Endodermal cell (in vitro differentiated cells): ENCODE measurements around the gene GRID1. TPM values are rescaled to one million over a fixed set of nuclear protein-coding genes. Genes with fewer than 3 reads are reported as not detected.

Experiments used
- DNase-seq: peaks from one replicate; pipeline ENCODE4 v3.0.0-alpha.2; 2017
- H3K27ac ChIP-seq: 2 replicates; pipeline ENCODE4 v1.5.1; 2013; ENCODE audit warnings: mild to moderate bottlenecking, low read depth, low read length, moderate library complexity
- H3K27me3 ChIP-seq: 2 replicates; pipeline ENCODE4 v1.6.1; 2013; ENCODE audit warnings: mild to moderate bottlenecking, low read length, moderate library complexity; ENCODE audit not compliant: insufficient read depth, control insufficient read depth, poor library complexity, severe bottlenecking
- H3K36me3 ChIP-seq: 2 replicates; pipeline ENCODE4 v1.7.0; 2013; ENCODE audit warnings: mild to moderate bottlenecking, low read length, moderate library complexity; ENCODE audit not compliant: control insufficient read depth, insufficient read depth
- H3K4me1 ChIP-seq: one replicate; pipeline ENCODE4 v1.7.0; 2013; ENCODE audit warnings: low read length; ENCODE audit not compliant: control insufficient read depth, insufficient read depth
- H3K4me3 ChIP-seq: 2 replicates; pipeline ENCODE4 v1.5.1; 2013; ENCODE audit warnings: mild to moderate bottlenecking, low read length, moderate library complexity
- H3K9ac ChIP-seq: 2 replicates; pipeline ENCODE4 v1.6.1; 2013; ENCODE audit warnings: mild to moderate bottlenecking, low read length, moderate library complexity; ENCODE audit not compliant: poor library complexity, severe bottlenecking; ENCODE audit errors: extremely low read depth
- H3K9me3 ChIP-seq: 2 replicates; pipeline ENCODE4 v1.6.1; 2013; ENCODE audit warnings: mild to moderate bottlenecking, low read length, moderate library complexity; ENCODE audit not compliant: control insufficient read depth
- H3K27ac Mint-ChIP-seq: 2 replicates; pipeline ENCODE4 v1.8.0; 2020; ENCODE audit warnings: mixed read lengths
- H3K27me3 Mint-ChIP-seq: 2 replicates; pipeline ENCODE4 v1.8.0; 2021; ENCODE audit warnings: mild to moderate bottlenecking, mixed read lengths; ENCODE audit not compliant: insufficient read depth
- H3K36me3 Mint-ChIP-seq: 2 replicates; pipeline ENCODE4 v1.8.0; 2020; ENCODE audit warnings: low read depth, mixed read lengths
- H3K4me1 Mint-ChIP-seq: 2 replicates; pipeline ENCODE4 v1.8.0; 2020; ENCODE audit warnings: mixed read lengths
- H3K4me3 Mint-ChIP-seq: 2 replicates; pipeline ENCODE4 v1.8.0; 2020; ENCODE audit warnings: mild to moderate bottlenecking, moderate library complexity, mixed read lengths
- H3K9me3 Mint-ChIP-seq: 2 replicates; pipeline ENCODE4 v1.8.0; 2020; ENCODE audit warnings: mild to moderate bottlenecking, mixed read lengths
- WGBS, 2 experiments: methylation state at CpG; one replicate each; pipeline versions ENCODE4 v1.1.5 to v1.1.7; 2013; ENCODE audit warnings: missing lambda C conversion rate in 2 of 2, mixed read lengths in 1 of 2; ENCODE audit not compliant: insufficient coverage in 1 of 2, insufficient read length in 1 of 2; 5-methylcytosine and 5-hydroxymethylcytosine counted together
- total RNA-seq, 2 donors: library from RNA; stranded (reverse); fragmentation: NEBNext Ultra II Directional in 1 of 2; extraction: Animal tissue kit (Norgen Biotek cat#: 25700) in 1 of 2; gene quantifications; 2 replicates in 1 of 2; 3 replicates in 1 of 2; pipeline ENCODE4 v1.2.1, GENCODE V29; 2021
- TF ChIP-seq, protein P1 (sequence below): fragments of 200-600 bp; sonication (generic); conservative IDR thresholded peaks from 2 replicates; pipeline ENCODE4 v1.5.0; 2021; ENCODE audit warnings: antibody characterized with exemption, mild to moderate bottlenecking

The GRID1 gene
- total RNA-seq, 2 donors from 2014 or later: 0.13 to 0.53 TPM

DNA sequence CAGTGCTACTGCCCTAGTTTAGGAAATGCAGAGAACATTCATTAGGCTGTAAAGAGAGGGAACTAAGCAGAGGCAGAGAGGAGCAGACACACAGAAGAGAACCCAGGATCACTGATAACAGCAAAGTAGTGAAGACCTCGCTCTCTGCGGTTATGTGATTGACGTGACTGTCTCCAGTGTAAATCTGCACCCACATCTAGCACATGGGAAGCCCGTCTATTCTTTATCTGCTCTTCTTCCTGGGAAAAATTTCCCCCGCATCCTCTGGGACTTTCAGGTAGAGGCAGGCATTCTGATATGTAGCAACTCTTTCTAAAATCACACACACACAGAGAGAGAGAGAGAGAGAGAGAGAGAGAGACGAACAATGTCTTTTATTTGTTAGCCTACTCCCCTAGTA lies 699.6 kb downstream of the GRID1 start:
- Mint-ChIP-seq H3K4me3 (no peak overlapping the region), H3K27me3 (peaks cover 1% of the 10 kb centered on the region), H3K9me3 (peaks cover 7% of the 10 kb centered on the region), H3K36me3 (no peaks in the 10 kb centered on the region), H3K27ac (peak overlapping the region; percentile 69), H3K4me1 (peaks cover 26% of the 10 kb centered on the region)
- Histone ChIP-seq H3K9me3 (peaks cover 6% of the 10 kb centered on the region), H3K4me3 (no peak overlapping the region), H3K9ac (no peak overlapping the region), H3K27me3 (no peaks in the 10 kb centered on the region), H3K27ac (no peak overlapping the region), H3K4me1 (peaks cover 6% of the 10 kb centered on the region), H3K36me3 (no peaks in the 10 kb centered on the region)
- DNase-seq: no peak
- TF ChIP-seq, protein P1, sequence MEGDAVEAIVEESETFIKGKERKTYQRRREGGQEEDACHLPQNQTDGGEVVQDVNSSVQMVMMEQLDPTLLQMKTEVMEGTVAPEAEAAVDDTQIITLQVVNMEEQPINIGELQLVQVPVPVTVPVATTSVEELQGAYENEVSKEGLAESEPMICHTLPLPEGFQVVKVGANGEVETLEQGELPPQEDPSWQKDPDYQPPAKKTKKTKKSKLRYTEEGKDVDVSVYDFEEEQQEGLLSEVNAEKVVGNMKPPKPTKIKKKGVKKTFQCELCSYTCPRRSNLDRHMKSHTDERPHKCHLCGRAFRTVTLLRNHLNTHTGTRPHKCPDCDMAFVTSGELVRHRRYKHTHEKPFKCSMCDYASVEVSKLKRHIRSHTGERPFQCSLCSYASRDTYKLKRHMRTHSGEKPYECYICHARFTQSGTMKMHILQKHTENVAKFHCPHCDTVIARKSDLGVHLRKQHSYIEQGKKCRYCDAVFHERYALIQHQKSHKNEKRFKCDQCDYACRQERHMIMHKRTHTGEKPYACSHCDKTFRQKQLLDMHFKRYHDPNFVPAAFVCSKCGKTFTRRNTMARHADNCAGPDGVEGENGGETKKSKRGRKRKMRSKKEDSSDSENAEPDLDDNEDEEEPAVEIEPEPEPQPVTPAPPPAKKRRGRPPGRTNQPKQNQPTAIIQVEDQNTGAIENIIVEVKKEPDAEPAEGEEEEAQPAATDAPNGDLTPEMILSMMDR: no peak
- 87 to 100% methylated on average over 3 to 5 of the region's 6 CpGs for WGBS, 2 experiments

DNA sequence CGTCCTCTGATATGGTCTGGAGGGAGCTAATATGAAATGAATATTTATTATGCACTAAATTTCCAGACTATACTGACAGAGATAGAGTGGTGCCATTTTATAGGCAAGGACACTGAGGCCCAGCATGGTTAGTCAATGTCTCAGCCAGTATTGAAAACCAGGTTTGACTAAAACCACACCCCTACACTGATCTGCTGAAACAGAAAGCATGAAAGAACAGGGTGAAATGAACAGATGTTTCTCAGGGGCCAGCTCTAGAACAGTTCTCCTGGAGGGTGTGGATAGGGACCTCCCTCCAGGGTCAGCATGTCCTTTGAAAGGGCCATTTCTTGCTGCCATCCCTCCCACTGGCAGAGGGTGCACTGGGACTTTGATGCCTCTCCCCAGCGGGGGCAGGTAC lies 700.5 kb downstream of the GRID1 start:
- WGBS, 2 experiments: 100% methylated on average over 1 of the region's 2 CpGs
- no peaks in the 10 kb centered on the region for H3K27me3 ChIP-seq
- no peak overlapping the region for H3K9ac ChIP-seq
- no peak for DNase-seq
- no peaks in the 10 kb centered on the region for H3K27me3 Mint-ChIP-seq
- H3K9me3 Mint-ChIP-seq: no peaks in the 10 kb centered on the region
- peaks cover 26% of the 10 kb centered on the region for H3K4me1 Mint-ChIP-seq
- no peak overlapping the region for H3K27ac ChIP-seq
- no peak overlapping the region for H3K4me3 Mint-ChIP-seq
- no peak overlapping the region for H3K27ac Mint-ChIP-seq
- no peaks in the 10 kb centered on the region for H3K36me3 ChIP-seq
- peaks cover 6% of the 10 kb centered on the region for H3K4me1 ChIP-seq
- no peak overlapping the region for H3K4me3 ChIP-seq
- no peaks in the 10 kb centered on the region for H3K36me3 Mint-ChIP-seq
- TF ChIP-seq, protein P1: no peak
- no peaks in the 10 kb centered on the region for H3K9me3 ChIP-seq

GRCh38 chr10:85665681-85666080 lies 700.9 kb downstream of the GRID1 start:
- Histone ChIP-seq H3K4me3 (no peak overlapping the region), H3K9ac (no peak overlapping the region), H3K9me3 (no peaks in the 10 kb centered on the region), H3K4me1 (peaks cover 6% of the 10 kb centered on the region), H3K36me3 (no peaks in the 10 kb centered on the region), H3K27ac (no peak overlapping the region), H3K27me3 (no peaks in the 10 kb centered on the region)
- TF ChIP-seq, protein P1: no peak
- Mint-ChIP-seq H3K4me1 (peaks cover 26% of the 10 kb centered on the region), H3K4me3 (no peak overlapping the region), H3K9me3 (no peaks in the 10 kb centered on the region), H3K36me3 (no peaks in the 10 kb centered on the region), H3K27me3 (no peaks in the 10 kb centered on the region), H3K27ac (no peak overlapping the region)
- 88 to 91% methylated on average over 4 to 6 of the region's 6 CpGs for WGBS, 2 experiments
- no peak for DNase-seq
